Stimulated activated naive CD4-positive, alpha-beta T cell treated with Interleukin-2 at 50 U/mL for 16 hours (primary cell): ENCODE data around the gene KIFC1.

Source experiments
- DNase-seq: peaks from one replicate; lab custom pipeline; 2025; lab: John Stamatoyannopoulos, UW

The KIFC1 gene

DNA sequence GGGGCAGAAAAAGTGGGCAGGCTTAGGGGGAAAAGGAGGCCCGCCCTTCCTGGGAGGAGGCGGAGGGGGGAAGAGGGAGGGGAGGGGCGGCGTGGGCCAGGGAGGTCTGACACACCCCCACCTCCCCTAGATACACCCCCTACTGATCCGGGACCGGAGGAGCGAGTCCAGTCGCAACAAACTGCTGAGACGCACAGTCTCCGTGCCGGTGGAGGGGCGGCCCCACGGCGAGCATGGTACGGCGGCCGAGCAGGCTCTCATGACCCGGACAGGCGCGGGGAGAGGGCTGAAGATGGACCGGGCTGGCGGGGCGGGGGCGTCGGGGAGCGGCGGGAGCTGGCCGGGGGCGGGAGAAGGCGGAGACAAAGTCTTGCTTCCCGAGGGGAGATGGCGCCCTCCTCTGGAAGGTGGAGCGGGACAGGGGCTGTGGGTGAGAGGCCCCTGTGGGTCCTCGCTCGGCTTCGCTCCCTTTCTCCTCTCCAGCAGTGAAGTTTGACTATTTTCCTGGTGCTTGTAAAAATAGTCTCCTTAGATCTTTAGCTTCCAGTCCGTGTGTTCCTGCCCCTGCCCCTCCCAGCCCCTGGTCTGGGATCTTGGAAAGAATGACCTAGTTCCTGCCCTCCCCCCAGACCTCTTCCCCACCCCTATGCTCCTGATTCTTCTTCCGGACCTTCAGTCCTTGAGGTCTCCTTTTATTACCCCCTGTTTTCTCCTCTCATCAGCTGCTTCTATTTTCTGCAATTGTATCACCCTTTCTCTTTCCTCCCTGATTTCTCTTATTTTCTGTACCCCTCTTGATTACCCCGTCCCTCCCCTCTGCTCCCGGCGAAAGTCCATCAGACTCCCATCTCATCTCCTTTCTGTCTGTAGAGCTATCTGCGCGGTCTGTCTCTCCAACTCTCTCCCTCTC, 34.3 kb downstream of the KIFC1 start:
- peak; percentile 79 for DNase-seq

DNA sequence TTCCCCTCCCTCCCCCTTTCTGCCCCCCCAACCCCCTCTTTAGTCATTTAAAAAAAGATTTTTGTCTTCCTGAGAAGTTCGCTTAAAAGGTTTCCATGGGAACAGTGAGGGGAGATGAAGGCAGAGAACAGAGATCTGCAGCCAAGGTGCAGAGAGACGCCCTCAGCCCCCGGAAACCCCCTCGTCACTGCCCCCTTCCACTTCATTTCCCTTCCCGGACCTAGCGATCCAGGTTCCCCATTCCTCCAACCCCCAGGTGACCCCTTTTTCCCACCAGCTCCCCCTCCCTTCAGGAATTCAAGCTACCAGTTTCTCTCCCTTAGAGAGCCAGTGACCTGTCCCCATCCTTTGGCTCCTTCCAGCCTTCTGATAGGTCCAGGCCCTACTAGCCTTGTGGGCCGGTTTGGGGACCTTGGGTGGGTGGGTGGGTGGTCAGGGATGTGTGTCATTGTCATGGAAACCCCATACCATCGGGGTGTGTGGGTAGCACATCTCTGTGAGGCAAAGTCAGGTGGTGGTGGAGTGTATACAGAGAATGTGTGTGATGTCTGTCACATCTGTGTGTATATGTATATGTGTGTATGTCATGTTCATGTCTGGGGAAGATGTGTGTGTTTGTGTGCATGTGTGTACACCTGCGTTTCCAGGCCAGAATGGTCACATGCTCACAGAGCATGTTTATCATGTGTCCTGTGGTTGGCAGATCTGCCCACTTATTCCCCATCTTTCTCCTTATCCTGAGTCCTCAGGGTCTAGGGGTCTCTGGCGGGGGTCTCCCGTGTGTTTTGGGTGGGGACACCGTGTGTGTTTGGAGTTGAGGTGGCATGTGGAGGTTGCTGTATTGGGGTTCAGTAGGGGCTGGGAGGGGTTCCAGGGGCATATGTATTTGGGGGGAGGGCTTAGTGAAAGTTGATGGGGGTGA, 35.2 kb downstream of the KIFC1 start:
- DNase-seq: peak; percentile 27

DNA sequence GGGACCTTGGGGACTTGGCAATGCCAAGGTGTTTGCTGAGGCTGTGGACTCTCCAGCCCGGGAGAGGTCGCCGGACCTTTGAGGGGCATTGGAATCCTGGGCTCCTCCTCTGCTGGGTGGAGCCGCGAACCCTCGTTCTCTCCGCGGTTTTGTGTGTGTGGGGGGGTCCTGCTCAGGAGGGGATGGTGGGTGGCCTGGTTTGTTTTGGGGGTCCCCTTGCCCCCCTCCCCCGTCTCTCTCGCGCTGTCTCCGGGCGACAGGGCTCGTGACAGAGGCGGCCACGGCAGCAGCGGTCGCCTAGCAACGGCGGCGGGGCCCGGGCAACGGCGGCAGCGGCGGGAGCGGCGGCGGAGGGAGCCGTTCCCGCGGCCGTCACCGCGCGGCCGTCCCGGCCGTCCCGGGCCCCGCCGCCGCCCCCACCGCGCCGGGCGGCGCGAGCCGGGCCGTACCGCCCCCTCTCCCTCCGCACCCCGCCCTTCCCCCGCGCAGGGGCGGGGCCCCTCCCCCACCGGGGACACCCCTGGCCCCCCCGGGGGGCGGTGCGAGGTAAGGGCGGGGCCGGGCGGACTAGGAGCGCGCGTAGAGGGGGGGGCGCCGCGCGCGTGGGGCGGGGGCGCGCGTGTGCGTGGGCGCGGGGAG, 36.1 kb downstream of the KIFC1 start:
- DNase-seq: peak; percentile 45

DNA sequence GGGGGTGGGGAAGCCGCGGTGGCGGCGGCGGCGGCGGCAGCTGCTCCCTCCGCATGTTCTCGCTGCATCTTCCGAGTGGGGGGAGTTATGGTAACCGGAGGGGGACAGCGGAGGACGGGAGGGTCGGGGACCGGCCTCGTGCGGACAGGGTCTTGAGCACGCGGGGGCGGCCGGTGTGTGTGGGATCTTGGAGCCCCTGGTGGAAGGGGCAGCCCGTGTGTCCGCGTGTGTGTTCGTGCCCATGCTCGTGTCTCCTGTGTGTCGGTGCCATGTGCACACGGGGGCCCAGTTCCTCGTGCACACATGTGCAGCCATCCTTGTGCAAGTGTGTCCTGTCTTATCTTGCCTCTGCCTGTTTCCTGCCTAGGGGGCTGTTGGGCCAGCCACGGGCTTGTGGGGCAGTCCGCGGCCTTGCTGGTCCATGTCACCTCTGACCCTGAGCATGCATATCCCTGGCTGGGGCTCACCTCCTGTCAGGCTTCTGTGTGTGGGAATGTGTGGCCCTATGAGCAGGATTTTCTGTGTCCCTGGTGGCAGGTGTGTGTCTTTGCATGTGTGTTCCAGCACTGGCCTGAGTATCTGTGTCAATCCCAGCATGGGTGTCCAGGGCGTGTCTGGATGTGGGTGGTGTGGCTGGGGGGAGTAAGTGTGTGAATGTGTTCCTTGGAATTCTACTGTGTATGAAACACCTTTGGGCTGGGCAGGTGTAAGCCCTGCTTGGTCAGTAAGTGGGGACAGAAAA, 36.8 kb downstream of the KIFC1 start:
- DNase-seq: peak; percentile 27

DNA sequence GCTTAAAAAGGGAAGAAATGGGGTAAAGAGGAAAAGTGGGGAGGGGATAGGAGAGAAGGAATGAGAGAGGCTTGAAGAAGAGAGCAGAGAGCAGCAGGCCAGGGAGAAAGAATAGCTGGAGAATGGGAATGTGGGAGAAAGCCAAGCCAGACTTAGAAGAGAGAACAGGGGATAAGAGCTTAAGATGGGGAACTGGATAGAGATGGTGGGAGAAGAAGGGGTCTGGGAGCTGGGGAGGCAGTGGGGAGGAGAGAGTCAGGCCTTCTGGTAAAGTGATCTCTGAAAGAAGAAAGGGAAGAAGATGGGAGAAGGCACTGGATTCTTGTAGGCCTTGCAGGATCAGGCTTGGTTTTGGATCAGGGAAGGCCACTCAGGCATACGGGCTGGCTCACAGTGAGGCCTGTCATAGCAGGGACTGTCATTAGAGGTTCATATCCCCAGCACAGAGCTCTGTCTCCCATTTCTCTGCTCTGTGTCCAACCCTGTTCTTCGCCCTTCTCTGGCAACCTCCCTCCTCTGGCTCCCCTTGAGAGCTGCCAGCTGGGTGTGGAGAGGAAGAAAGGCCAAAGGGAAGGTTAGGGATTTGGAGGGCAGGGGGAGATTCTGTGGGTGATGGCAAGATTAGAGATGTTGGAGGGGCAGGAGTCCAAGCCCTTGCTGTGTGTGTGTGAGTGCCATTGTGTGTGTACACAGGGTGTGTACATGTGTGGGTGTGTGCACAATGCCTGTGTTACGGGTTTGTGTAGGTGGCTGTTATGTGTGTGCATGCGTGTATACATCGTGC, 37.5 kb downstream of the KIFC1 start:
- DNase-seq: no peak

DNA sequence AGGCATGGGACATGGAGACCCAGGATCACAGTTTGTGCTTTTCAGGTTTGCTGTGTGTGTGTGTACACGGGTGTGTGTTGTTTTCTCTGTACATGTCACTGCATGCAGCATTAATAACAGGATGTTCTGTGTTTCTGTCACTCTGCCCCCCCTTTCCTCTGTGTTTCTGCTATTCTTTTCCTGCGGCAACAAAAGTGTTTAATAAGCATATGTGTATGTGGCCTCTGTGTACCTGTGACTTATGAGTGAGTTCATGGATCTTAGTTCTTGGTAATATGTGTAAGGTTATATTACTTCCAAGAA, 38.1 kb downstream of the KIFC1 start:
- DNase-seq: no peak

DNA sequence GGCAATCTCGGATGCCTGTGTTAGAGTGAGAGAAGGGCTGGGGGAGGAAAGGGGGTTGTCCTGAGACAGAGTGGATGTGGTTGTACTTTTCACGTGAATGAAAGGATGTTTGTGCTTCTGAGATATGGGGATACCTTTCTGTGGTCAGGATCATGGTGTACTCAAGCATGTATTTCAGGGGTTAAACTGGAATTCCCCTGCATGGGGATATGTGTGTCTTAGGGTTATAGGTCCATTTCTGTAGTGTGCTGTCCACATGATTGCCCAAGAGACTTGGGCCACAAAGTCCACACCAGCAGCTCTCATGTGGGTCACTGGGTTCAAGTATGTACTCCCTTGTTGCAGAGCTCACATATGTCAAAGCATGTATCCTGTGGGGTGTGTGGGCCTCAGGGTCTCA, 38.7 kb downstream of the KIFC1 start:
- no peak for DNase-seq

DNA sequence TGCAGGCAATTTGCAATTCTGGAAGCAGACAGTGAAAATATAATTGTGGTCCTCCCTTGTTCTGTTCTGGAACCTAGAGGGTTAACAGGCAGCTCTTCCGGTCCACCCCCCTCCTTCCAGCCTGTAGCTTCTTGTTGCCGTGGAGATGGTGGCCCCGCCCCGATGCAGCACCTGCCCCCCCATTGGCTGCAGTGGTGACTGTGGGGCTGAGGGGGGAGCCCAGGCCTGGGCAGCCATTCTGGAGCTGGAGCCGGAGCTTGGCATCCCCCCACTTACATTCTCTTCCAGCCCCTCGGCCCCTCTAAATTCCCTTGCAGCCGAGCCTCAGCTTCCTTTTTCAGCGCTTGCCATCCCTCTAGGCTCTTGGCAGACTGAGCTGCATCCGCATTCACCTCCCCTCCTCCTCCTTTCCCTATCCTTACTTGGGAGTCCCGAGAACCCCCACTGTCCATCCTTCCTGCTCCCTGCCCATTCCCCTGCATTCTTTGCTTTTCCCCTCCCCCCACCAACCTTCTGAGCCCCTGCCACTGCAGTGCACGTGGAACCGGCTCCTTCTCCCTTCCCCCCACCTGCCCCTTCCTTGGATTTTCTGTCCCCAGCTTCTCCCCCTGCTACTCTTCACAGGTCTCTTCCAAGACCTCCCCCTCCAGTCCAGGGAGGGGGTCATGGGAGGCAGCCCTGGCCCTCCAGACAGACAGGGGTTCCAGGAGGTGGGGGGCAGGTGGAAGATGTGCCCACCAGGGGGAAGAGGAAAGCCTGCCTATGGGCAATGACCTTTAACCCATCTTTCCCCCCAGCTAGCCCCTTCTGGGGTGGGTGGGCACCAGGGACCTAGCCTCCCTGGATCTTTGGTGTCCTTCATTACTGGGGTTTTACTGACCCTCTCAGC, 39.6 kb downstream of the KIFC1 start:
- DNase-seq: peak; percentile 66

DNA sequence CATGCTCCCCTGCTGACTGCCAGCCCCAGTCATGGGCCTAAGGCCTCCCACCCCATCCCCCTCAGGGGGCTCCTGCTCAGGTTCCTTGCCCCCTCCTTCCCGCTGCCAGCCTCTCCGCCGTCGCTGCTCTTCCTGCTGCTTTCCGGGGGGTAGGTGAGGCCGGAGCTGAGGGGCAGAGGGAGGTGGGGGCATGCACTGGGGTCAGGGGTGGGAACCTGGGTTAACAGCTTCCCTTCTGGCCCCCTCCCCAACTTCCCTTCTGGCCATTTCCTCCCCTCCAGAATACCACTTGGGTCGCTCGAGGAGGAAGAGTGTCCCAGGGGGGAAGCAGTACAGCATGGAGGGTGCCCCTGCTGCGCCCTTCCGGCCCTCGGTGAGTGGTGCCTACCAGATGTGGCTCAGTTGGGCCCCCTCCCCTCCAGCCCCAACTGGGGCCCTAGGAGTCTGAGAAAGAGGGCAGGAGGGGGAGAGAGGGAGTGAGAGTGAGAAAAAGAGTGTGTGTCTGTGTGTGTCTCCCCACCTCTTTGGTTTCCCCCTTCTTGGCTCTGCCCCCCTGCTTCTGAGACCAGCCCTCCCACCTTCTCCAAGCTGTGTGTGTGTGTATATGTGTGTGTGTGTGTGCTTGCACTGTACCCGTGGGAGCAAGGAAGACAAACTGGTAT, 40.4 kb downstream of the KIFC1 start:
- DNase-seq: no peak

DNA sequence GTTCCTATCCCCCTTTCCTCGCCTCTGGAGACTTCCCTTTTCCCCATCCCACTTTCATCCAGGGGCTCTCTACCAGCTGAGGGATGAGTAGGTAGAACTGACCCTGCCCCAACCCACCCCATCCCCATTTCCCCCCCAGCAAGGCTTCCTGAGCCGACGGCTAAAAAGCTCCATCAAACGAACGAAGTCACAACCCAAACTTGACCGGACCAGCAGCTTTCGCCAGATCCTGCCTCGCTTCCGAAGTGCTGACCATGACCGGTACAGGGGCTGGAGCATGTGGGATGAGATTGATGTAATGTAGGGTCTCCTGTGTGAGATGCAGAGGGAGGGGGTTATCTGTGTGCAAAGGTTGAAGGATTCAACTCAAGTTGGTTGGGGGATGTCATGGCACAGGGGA, 40.9 kb downstream of the KIFC1 start:
- no peak for DNase-seq

DNA sequence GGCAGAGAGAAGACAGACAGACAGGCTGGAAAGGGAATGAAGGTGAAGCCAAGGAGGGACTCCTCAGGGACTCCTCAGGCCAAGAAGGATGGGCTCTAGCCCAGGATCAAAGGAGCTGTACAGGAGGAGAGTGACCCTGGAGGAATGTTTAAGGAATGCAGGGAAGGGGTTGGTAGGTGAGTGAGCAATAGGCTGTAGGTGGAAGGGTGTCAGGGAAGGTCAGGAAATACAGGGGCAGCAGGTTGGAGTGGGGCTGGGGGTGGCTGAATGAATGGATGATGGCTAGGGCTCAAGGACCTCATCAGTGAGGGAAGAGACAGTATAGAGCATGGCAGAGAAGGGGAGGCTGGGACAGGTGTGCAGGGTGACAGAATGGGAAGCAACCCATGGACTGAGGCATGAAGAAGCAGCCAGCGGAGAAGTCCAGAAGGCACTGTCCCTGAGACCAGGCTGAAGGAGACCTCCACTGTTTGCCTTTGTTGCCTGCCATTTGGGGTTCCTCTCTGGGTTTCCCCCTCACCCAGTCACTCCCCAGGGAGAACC, 41.4 kb downstream of the KIFC1 start:
- no peak for DNase-seq

DNA sequence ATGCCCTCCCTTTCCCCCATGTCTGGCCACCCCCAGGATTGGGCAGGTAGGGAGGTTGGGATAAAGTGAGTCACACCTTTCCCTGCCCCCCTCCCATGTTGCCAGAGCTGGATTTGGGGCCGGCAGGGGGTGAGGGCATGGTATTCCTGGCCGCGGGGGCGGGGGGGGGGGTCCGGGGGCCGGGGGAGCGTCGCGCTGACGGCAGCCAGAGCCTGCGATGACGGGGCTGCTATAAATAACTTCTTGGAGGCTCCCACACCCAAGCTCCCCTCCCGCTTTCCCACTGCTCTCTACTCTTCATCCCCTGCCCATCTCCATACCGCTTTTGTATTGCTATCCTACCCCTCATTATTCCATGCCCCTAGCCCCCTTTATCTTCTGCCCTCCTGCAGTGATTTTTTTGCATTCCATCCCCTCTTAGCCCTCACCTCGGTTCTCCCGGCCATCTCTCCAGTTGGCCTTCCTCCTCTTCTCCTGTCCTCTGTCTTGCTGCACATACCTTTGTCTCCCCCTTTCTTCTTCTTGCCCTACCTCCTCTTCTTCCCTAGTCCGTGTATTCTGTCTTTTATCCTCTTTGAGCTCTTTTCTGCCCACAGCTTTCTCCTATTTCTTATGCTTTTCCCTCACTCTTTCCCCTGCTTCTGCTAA, 42.0 kb downstream of the KIFC1 start:
- no peak for DNase-seq

DNA sequence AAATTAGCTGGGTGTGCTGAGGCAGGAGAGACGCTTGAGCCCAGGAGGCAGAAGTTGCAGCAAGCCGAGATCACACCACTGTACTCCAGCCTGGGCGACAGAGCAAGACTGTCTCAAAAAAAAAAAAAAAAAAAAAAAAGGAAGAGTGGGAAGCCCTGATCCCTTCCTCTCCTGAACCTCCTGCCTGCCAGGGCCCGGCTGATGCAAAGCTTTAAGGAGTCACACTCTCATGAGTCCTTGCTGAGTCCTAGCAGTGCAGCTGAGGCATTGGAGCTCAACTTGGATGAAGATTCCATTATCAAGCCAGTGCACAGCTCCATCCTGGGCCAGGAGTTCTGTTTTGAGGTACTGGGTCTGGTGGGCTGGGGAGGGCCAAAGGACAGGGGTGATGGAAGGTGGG, 43.3 kb downstream of the KIFC1 start:
- no peak for DNase-seq

DNA sequence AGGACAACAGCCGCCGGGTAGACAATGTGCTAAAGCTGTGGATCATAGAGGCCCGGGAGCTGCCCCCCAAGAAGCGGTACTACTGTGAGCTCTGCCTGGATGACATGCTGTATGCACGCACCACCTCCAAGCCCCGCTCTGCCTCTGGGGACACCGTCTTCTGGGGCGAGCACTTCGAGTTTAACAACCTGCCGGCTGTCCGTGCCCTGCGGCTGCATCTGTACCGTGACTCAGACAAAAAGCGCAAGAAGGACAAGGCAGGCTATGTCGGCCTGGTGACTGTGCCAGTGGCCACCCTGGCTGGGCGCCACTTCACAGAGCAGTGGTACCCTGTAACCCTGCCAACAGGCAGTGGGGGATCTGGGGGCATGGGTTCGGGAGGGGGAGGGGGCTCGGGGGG, 46.0 kb downstream of the KIFC1 start:
- no peak for DNase-seq

DNA sequence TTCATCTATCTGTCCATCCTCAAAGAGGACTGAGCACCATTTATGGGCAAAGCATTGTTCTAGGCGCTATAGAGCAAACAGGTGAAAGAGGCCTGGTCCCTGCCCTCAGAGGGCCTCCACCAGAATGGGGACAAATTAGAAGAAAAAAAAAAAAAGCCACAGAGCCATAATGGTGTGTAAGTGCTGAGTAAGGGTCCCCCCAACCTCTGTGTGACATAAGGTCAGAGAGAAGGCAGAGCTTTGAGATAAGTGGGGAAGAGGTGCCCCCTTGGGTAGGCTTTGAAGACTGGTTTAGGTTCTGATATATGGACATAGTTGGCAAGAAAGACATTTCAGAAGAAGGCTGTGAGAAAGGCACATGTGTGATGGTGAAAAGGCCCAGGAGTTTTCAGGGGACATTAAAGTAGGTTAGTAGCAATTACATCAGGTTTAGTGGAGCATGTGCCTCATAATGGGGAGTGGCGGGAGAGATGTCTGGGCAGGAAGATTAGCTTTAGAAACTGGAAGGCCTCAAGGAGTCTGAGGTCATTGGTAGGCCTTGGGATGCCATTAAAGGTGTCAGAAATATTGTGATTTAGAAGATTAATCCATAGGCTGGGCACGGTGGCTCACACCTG, 47.5 kb downstream of the KIFC1 start:
- no peak for DNase-seq

DNA sequence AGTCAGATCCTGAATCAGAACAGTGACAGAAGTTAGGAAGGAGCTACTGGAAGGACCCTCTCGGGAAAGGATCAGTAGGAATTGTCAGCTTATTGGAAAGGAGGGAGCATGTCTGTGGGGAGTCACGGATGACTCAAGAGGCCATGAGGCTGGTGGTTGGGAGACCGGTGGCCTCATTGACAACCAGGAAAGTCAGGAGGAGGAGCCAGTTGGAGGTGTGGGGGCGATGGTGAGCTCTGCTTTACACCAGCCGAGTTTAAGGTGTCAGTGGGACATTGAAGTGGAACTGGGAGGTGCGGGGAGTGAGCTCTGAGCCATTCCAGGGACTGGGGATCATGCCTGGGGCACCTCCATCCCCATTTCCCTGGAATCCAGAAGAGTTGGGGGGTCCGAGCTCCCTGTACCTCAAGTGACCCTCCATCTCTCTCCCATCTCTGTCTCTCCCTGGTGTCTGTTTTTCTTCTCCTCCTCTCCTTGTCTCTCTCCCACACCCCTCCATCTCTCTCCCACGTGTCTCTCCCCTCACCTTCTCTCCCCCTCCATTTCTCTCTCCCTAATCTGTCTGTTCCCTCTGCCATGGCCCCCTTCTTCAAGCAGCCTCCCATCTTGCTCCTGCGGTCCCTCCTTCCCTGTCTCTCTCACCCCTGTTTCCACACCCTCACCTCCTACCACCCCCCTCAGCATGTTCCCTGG, 48.5 kb downstream of the KIFC1 start:
- DNase-seq: no peak

DNA sequence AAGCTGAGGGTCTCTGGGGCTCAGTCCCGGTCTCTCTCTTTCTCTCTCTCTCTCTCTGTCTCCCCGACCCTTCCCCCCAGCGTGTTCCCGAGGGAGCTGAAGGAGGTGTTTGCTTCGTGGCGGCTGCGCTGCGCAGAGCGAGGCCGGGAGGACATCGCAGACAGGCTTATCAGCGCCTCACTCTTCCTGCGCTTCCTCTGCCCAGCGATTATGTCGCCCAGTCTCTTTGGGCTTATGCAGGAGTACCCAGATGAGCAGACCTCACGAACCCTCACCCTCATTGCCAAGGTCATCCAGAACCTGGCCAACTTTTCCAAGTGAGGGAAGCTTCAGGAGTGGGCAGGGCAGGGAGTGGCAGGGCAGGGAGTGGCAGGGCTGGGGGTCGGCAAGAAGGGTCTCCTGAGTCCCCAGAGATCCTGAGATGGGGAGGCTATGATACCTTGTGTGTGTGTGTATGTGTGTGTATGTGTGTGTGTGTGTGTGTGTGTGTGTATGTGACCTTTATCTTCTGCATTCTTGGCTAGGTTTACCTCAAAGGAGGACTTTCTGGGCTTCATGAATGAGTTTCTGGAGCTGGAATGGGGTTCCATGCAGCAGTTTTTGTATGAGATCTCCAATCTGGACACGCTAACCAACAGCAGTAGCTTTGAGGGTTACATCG, 49.2 kb downstream of the KIFC1 start:
- DNase-seq: no peak
